Right lobe of liver (tissue), 6 donors: ENCODE results near the gene ACOD1. TPM values are rescaled to one million over a fixed set of nuclear protein-coding genes. Genes with fewer than 3 reads are reported as not detected.

Experiments
- ATAC-seq, 4 donors: fragments of 200-7000 bp; cut with Tn5 transposase; one replicate each; pipeline ENCODE4 v1.9.1; 2020; ENCODE audit warnings: mild to moderate bottlenecking in 4 of 4, moderate library complexity in 4 of 4
- DNase-seq, 3 donors: peaks; one replicate each; pipeline ENCODE4 v3.0.0-alpha.2; 2020
- H3K27ac ChIP-seq, 3 donors: fragments of 200-600 bp; one replicate each; pipeline ENCODE4 v1.8.0; 2022
- H3K27me3 ChIP-seq, 2 donors: fragments of 200-600 bp; one replicate each; pipeline ENCODE4 v1.8.0; 2022
- H3K36me3 ChIP-seq, 4 donors: fragments of 200-600 bp; sonication (generic) in 1 of 4; one replicate each; pipeline versions ENCODE4 v1.5.1 to v1.8.0; 2017 to 2022; ENCODE audit warnings: control low read depth in 1 of 4
- H3K4me1 ChIP-seq, 4 donors: fragments of 200-600 bp; sonication (generic) in 1 of 4; one replicate each; pipeline versions ENCODE4 v1.5.1 to v1.8.0; 2017 to 2022; ENCODE audit warnings: control low read depth in 1 of 4
- H3K4me3 ChIP-seq, 3 donors: fragments of 200-600 bp; one replicate each; pipeline ENCODE4 v1.8.0; 2022
- H3K9me3 ChIP-seq, 4 donors: fragments of 200-600 bp; sonication (generic) in 1 of 4; one replicate each; pipeline versions ENCODE4 v1.5.1 to v1.8.0; 2017 to 2022; ENCODE audit warnings: control low read depth in 1 of 4
- CTCF ChIP-seq, 4 donors: fragments of 200-600 bp in 3 of 4; fragments of 450-650 bp in 1 of 4; IDR thresholded peaks; one replicate each; pipeline versions ENCODE4 v1.5.1 to v1.8.0; 2016 to 2022; ENCODE audit warnings: antibody characterized with exemption in 4 of 4, mild to moderate bottlenecking in 2 of 4
- POLR2A ChIP-seq: fragments of 450-650 bp; IDR thresholded peaks from one replicate; pipeline ENCODE4 v1.6.1; 2017; ENCODE audit warnings: antibody characterized with exemption, mild to moderate bottlenecking
- WGBS: methylation state at CpG from one replicate; pipeline ENCODE4 v1.1.6; 2018; ENCODE audit warnings: low coverage, low lambda C conversion rate; ENCODE audit not compliant: insufficient coverage; ENCODE audit errors: missing lambda C conversion rate; 5-methylcytosine and 5-hydroxymethylcytosine counted together
- intact Hi-C, 2 donors: fragments of 100-400 bp; cut with DNase I; formaldehyde crosslinking; loops; one replicate each; pipeline versions ENCODE4 v1.11.2 to v1.14.1; 2022
- total RNA-seq, 6 experiments: library from RNA; depleted of rRNA in 2 of 6; stranded (reverse); fragments of >200 nt in 2 of 6; fragmentation: NEBNext Ultra II Directional in 3 of 6; extraction: Animal tissue kit (Norgen Biotek cat#: 25700) in 3 of 6; gene quantifications; one replicate each; pipeline versions ENCODE4 v1.1.0 to v1.2.4, GENCODE V29; 2016 to 2023
- donor health status: DM: no; HTN: yes; CAD: no.
- donor health status: DM: no; HTN: no; CAD: no.
- donor health status: DM: no; HTN: no; CAD: no.
- donor health status: DM: no; HTN: yes; CAD: no.
- donor health status: DM: no; HTN: yes; CAD: no.

The ACOD1 gene
- total RNA-seq, 6 experiments from 2014 or later, result not detected

GRCh38 chr13:77000475-77000874 is 52.2 kb downstream of the ACOD1 start:
- Histone ChIP-seq H3K27ac (no peak overlapping the region), H3K4me1 (peaks cover 0 to 37% (median 15%) of the 10 kb centered on the region in 4 donors), H3K27me3 (no peaks in the 10 kb centered on the region), H3K9me3 (no peaks in the 10 kb centered on the region), H3K36me3 (peaks cover 0 to 17% (median 0%) of the 10 kb centered on the region in 4 donors), H3K4me3 (no peak overlapping the region)
- WGBS, result 67% methylated on average over 1 of the region's 1 CpG
- DNase-seq, result no peak
- ATAC-seq, result no peak
- intact Hi-C loops, result no loop called here
- TF ChIP-seq CTCF (IDR thresholded peaks at IDR 0.05) (no peak), POLR2A (no peak)

GRCh38 chr13:77001540-77001939 is 53.2 kb downstream of the ACOD1 start:
- TF ChIP-seq CTCF (IDR thresholded peaks at IDR 0.05), result no peak
- Histone ChIP-seq H3K27ac (peak overlapping the region in 1 of 3 donors; percentile 44), H3K27me3 (no peaks in the 10 kb centered on the region), H3K9me3 (no peaks in the 10 kb centered on the region), H3K36me3 (peaks cover 0 to 13% (median 0%) of the 10 kb centered on the region in 4 donors), H3K4me3 (no peak overlapping the region), H3K4me1 (peaks cover 0 to 37% (median 15%) of the 10 kb centered on the region in 4 donors)
- DNase-seq (no peak), ATAC-seq (peak; percentile 88 to 90 (median 88))
- WGBS, result 34% methylated on average over 4 of the region's 4 CpGs
- intact Hi-C loops, result no loop called here

- Histone ChIP-seq H3K4me1 (peaks cover 0 to 37% (median 15%) of the 10 kb centered on the region in 4 donors), H3K27ac (peak overlapping the region in 1 of 3 donors; percentile 44)
- WGBS, result 23% methylated on average over 4 of the region's 4 CpGs
These were observed 53.8 kb downstream of the ACOD1 start for GRCh38 chr13:77001963-77002587.

GRCh38 chr13:77002590-77003190 is 54.4 kb downstream of the ACOD1 start:
- H3K9me3 ChIP-seq, result no peaks in the 10 kb centered on the region
- ATAC-seq, result peak; percentile 66 to 74 (median 71)
- 40% methylated on average over 6 of the region's 7 CpGs for WGBS
- peaks cover 0 to 24% (median 0%) of the 10 kb centered on the region in 4 donors for H3K36me3 ChIP-seq
- DNase-seq, result no peak
- H3K27ac ChIP-seq, result peak overlapping the region in 1 of 3 donors; percentile 44
- peaks cover 0 to 37% (median 15%) of the 10 kb centered on the region in 4 donors for H3K4me1 ChIP-seq
- H3K4me3 ChIP-seq, result no peak overlapping the region
- H3K27me3 ChIP-seq, result no peaks in the 10 kb centered on the region
- intact Hi-C loops, result no loop called here
- TF ChIP-seq POLR2A, result no peak
- peak; percentile 53 to 69 (median 63) for TF ChIP-seq CTCF (IDR thresholded peaks at IDR 0.05)

More at GRCh38 chr13:77001963-77002587, 53.8 kb downstream of the ACOD1 start:
- ATAC-seq, result peak; percentile 34 to 45 (median 42)
- DNase-seq, result no peak
- Histone ChIP-seq H3K9me3 (no peaks in the 10 kb centered on the region), H3K36me3 (peaks cover 0 to 18% (median 0%) of the 10 kb centered on the region in 4 donors), H3K27me3 (no peaks in the 10 kb centered on the region), H3K4me3 (no peak overlapping the region)
- no peak for TF ChIP-seq CTCF (IDR thresholded peaks at IDR 0.05)
- TF ChIP-seq POLR2A, result no peak
- intact Hi-C loops, result no loop called here

Other genes starting within 250 kb of the ACOD1 start
- gene KCTD12, start 62.1 kb upstream of the ACOD1 start, total RNA-seq, result 10 to 100 TPM in 1 of 6 experiments, 1 to 10 TPM in 5; 3.5 to 10.9 (median 7.1) TPM
- 10 to 100 TPM; 14.7 to 26.5 (median 18.5) TPM for gene CLN5, start 43.6 kb downstream of the ACOD1 start, total RNA-seq
- gene FBXL3, start 78.6 kb downstream of the ACOD1 start, total RNA-seq, result 10 to 100 TPM; 13.6 to 31.4 (median 19.7) TPM